ENCODE data around the gene NAGPA. TPM values are rescaled to one million over a fixed set of nuclear protein-coding genes. Genes with fewer than 3 reads are reported as not detected.

Gene NAGPA
- total and polyA plus RNA-seq, 2 of the 8 experiments (the other 6 are each of a cell fraction or from before 2014, with no cell fraction given), result 10.1 to 13.2 TPM

DNA sequence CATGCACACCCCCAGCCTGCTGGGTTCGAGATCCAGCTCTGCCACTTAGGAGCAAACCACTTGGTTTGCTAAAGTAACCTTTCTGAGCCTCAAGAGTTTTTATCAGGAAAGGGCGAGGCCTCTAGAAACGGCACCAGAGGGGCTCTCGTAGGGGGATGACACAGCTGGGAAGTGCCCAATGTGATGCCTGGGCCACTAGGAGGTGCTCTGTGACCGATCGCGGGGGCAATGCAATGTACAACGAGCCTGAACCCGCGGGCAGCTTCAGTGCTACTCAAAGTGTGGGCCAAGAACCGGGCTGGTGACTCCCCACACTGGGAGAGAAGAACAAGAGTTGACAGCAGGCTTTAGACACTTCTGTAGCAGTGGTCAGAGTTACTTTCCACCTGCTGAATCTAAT is 22.6 kb upstream of the NAGPA start:
- no peaks in the 10 kb centered on the region for H3K9me3 ChIP-seq (ENCODE audit: insufficient read depth in 2 of 2, low read depth in 1 of 2, low read length in 1 of 2)
- TF ChIP-seq, protein P1, sequence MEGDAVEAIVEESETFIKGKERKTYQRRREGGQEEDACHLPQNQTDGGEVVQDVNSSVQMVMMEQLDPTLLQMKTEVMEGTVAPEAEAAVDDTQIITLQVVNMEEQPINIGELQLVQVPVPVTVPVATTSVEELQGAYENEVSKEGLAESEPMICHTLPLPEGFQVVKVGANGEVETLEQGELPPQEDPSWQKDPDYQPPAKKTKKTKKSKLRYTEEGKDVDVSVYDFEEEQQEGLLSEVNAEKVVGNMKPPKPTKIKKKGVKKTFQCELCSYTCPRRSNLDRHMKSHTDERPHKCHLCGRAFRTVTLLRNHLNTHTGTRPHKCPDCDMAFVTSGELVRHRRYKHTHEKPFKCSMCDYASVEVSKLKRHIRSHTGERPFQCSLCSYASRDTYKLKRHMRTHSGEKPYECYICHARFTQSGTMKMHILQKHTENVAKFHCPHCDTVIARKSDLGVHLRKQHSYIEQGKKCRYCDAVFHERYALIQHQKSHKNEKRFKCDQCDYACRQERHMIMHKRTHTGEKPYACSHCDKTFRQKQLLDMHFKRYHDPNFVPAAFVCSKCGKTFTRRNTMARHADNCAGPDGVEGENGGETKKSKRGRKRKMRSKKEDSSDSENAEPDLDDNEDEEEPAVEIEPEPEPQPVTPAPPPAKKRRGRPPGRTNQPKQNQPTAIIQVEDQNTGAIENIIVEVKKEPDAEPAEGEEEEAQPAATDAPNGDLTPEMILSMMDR (IDR thresholded peaks at IDR 0.05; ENCODE audit: control extremely low read depth in 1 of 3, insufficient read depth in 1 of 3, low read depth in 1 of 3, low read length in 3 of 3), result peak; percentile 90 to 94 (median 94)
- TF ChIP-seq ATF2 (IDR thresholded peaks at IDR 0.05; ENCODE audit: low read length) (no peak), ASH2L (IDR thresholded peaks at IDR 0.05; ENCODE audit: low read length) (no peak), RAD21 (IDR thresholded peaks at IDR 0.05 in 1 of 2, conservative IDR thresholded peaks at IDR 0.05 in 1 of 2; ENCODE audit: low read depth in 2 of 2, low read length in 2 of 2) (peak; percentile 87 to 94), NRF1 (IDR thresholded peaks at IDR 0.05; ENCODE audit: low read depth, low read length) (no peak), SUZ12 (IDR thresholded peaks at IDR 0.05; ENCODE audit: low read length) (no peak), NANOG (IDR thresholded peaks at IDR 0.05; ENCODE audit: insufficient read depth, low read depth, low read length, poor library complexity, severe bottlenecking) (peak; percentile 19), FOSL1 (IDR thresholded peaks at IDR 0.05; ENCODE audit: insufficient read depth, low read depth, low read length) (no peak)

More for the DNA sequence above, 22.6 kb upstream of the NAGPA start:
- Histone ChIP-seq H2BK20ac (ENCODE audit: low read length) (no peak overlapping the region), H2BK15ac (ENCODE audit: low read length) (0 out of 2 replicates have a peak overlapping the region, but pooled peaks have one; percentile 49), H2AK5ac (ENCODE audit: low read depth, low read length) (no peak overlapping the region), H3K4me1 (replicated peaks in 1 of 4; ENCODE audit: control insufficient read depth in 3 of 4, insufficient read depth in 4 of 4, low read length in 3 of 4) (peaks cover 0 to 21% (median 14%) of the 10 kb centered on the region in 4 experiments; a peak in 6 of 7 replicates), H3K18ac (ENCODE audit: extremely low read depth, low read length) (peak overlapping the region; percentile 73; the same call in 1 of the 2 replicates), H2BK5ac (ENCODE audit: low read depth, low read length) (no peak overlapping the region), H3K36me3 (ENCODE audit: control insufficient read depth in 2 of 4, insufficient read depth in 4 of 4, low read length in 3 of 4) (no peaks in the 10 kb centered on the region), H3K79me2 (ENCODE audit: control insufficient read depth in 1 of 2, insufficient read depth in 2 of 2, low read length in 2 of 2) (no peaks in the 10 kb centered on the region), H4K20me1 (replicated peaks in 1 of 2; ENCODE audit: control insufficient read depth in 1 of 2, insufficient read depth in 2 of 2, low read length in 2 of 2) (no peaks in the 10 kb centered on the region), H2BK120ac (replicated peaks; ENCODE audit: low read depth, low read length) (no peak overlapping the region), H3K4ac (replicated peaks; ENCODE audit: insufficient read length, low read depth, low read length) (no peak overlapping the region), H2BK12ac (ENCODE audit: low read depth, low read length) (no peak overlapping the region), H4K5ac (ENCODE audit: insufficient read length, low read depth, low read length) (no peak overlapping the region), H3K27ac (ENCODE audit: low read depth, low read length) (no peak overlapping the region), H3K4me2 (ENCODE audit: insufficient read depth in 1 of 2, low read depth in 2 of 2, low read length in 2 of 2) (no peak overlapping the region), H4K8ac (ENCODE audit: extremely low read depth, insufficient read depth, low read length) (no peak overlapping the region; the same call in 1 of the 2 replicates), H3K23me2 (ENCODE audit: low read depth, low read length) (no peaks in the 10 kb centered on the region; the same call in 1 of the 2 replicates), H3K23ac (ENCODE audit: insufficient read length) (no peak overlapping the region), H3K14ac (ENCODE audit: insufficient read length) (no peak overlapping the region), H2AFZ (ENCODE audit: low read length) (no peak overlapping the region), H3K56ac (replicated peaks; ENCODE audit: insufficient read length, low read depth, low read length) (no peak overlapping the region), H3K27me3 (replicated peaks in 1 of 4; ENCODE audit: control insufficient read depth in 3 of 4, extremely low read depth in 1 of 4, insufficient read depth in 3 of 4, low read length in 3 of 4) (no peaks in the 10 kb centered on the region), H4K91ac (replicated peaks; ENCODE audit: insufficient read length, low read length) (no peak overlapping the region), H3K4me3 (ENCODE audit: extremely low read depth in 1 of 4, insufficient read depth in 2 of 4, low read depth in 3 of 4, low read length in 4 of 4) (no peak overlapping the region), H3K79me1 (ENCODE audit: low read depth, low read length) (no peaks in the 10 kb centered on the region), H3K9ac (replicated peaks in 1 of 4; ENCODE audit: extremely low read depth in 1 of 4, low read depth in 3 of 4, low read length in 3 of 4) (no peak overlapping the region)
- WGBS, 2 experiments (ENCODE audit: extremely low coverage in 1 of 2, insufficient coverage in 1 of 2, insufficient read length in 1 of 2, insufficient replicate concordance in 2 of 2, low coverage in 1 of 2, low lambda C conversion rate in 2 of 2, missing lambda C conversion rate in 1 of 2), result 38% methylated on average over 11 of the region's 11 CpGs; no CpG with 5 or more reads in 1 of the 2 experiments
- DNase-seq (ENCODE audit: low read depth in 1 of 2, low spot score in 2 of 2) (peak in 1 of 2 experiments; percentile 81), FAIRE-seq (peak; percentile 58)
- ChIA-PET POLR2A (ENCODE audit: partially characterized antibody) (interaction anchor here (0.7 to 1.6 kb wide), 5 partner anchors 16 to 423 kb away, joined by 3 to 5 read pairs (median 3); partner anchors contain the start of gene ALG1), CTCF (ENCODE audit: partially characterized antibody) (interaction anchor here (0.6 to 28.8 kb wide), 10 partner anchors 10 to 117 kb away, joined by 3 to 625 read pairs (median 7); partner anchors contain the start of genes ALG1 and C16orf89)

Data from H1 (cell line).